HCT116 (cell line): ENCODE results near the gene MYH11. TPM values are rescaled to one million over a fixed set of nuclear protein-coding genes. Genes with fewer than 3 reads are reported as not detected.

Source experiments
- ATAC-seq: fragments of 200-7000 bp; cut with Tn5 transposase; 2 replicates; pipeline ENCODE4 v1.9.1; 2020; ENCODE audit warnings: mild to moderate bottlenecking, moderate library complexity
- BruUV-seq: library from RNA; stranded (reverse); fragments of 400-500 nt; replicated peaks from 2 replicates; lab custom pipeline; 2021; lab: Mats Ljungman, UMichigan
- CTCF ChIA-PET: fragments of 300-600 bp; sonication (Branson Sonifier 250); formaldehyde crosslinking; loops from one replicate; lab custom pipeline; 2021; ENCODE audit warnings: antibody characterized with exemption; lab: Charles Lee
- POLR2A ChIA-PET: fragments of 300-600, 350-600 bp; sonication (Branson Sonifier 250); formaldehyde crosslinking; loops from one replicate; lab custom pipeline; 2021; ENCODE audit warnings: antibody characterized with exemption; lab: Charles Lee
- RAD21 ChIA-PET, 2 experiments: fragments of 300-600 bp; sonication (Branson Sonifier 250); formaldehyde crosslinking; loops; one replicate each; lab custom pipeline; 2023; ENCODE audit warnings: low total read pairs in 2 of 2; ENCODE audit not compliant: uncharacterized antibody in 2 of 2, unreplicated experiment in 2 of 2, low non-redundant PET in 1 of 2; lab: Charles Lee
- DNase-seq: peaks from one replicate; pipeline ENCODE4 v3.0.0-alpha.2; 2010; ENCODE audit warnings: low read depth, low spot score
- H2AFZ ChIP-seq: fragments of 200-600 bp; shearing (Covaris generic), sonication (generic); 2 replicates; pipeline ENCODE4 v1.6.1; 2017; ENCODE audit warnings: low read depth, mixed run types, mixed read lengths, antibody characterized with exemption, low read length; ENCODE audit not compliant: poor library complexity, severe bottlenecking
- H3K27ac ChIP-seq: 2 replicates; pipeline ENCODE4 v1.5.1; 2012; ENCODE audit warnings: low read depth, low read length
- H3K27me3 ChIP-seq: fragments of 200-600 bp; sonication (generic); 2 replicates; pipeline ENCODE4 v1.6.1; 2016; ENCODE audit warnings: mixed run types, low read length, mixed read lengths; ENCODE audit not compliant: insufficient read depth
- H3K36me3 ChIP-seq, 2 experiments: fragments of 200-500 bp in 1 of 2; fragments of 200-600 bp in 1 of 2; sonication (Bioruptor generic) in 1 of 2; sonication (generic) in 1 of 2; 2 replicates each; pipeline versions ENCODE4 v1.5.1 to v1.6.1; 2014 to 2016; ENCODE audit warnings: low read length in 2 of 2, inconsistent platforms in 1 of 2, mixed read lengths in 1 of 2, mixed run types in 1 of 2; ENCODE audit not compliant: insufficient read depth in 2 of 2, control insufficient read depth in 1 of 2
- H3K4me1 ChIP-seq, 2 experiments: fragments of 200-600 bp in 1 of 2; sonication (generic) in 1 of 2; 2 replicates each; pipeline versions ENCODE4 v1.5.1 to v1.6.1; 2012 to 2017; ENCODE audit warnings: low read length in 2 of 2, inconsistent platforms in 1 of 2, mild to moderate bottlenecking in 1 of 2, mixed read lengths in 1 of 2, mixed run types in 1 of 2, moderate library complexity in 1 of 2; ENCODE audit not compliant: insufficient read depth in 2 of 2, control insufficient read depth in 1 of 2
- H3K4me2 ChIP-seq: fragments of 200-600 bp; sonication (generic); 2 replicates; pipeline ENCODE4 v1.6.1; 2017; ENCODE audit warnings: mixed run types, low read length, mixed read lengths
- H3K4me3 ChIP-seq, 2 experiments: fragments of 200-600 bp in 1 of 2; sonication (generic) in 1 of 2; replicated peaks in 1 of 2; 2 replicates each; pipeline ENCODE4 v1.5.1; 2011 to 2016; ENCODE audit warnings: low read length in 2 of 2, control low read depth in 1 of 2, low read depth in 1 of 2, mild to moderate bottlenecking in 1 of 2, mixed read lengths in 1 of 2, mixed run types in 1 of 2
- H3K79me2 ChIP-seq: fragments of 200-600 bp; sonication (generic); 2 replicates; pipeline ENCODE4 v1.6.1; 2017; ENCODE audit warnings: mild to moderate bottlenecking, mixed run types, low read length, moderate library complexity, mixed read lengths; ENCODE audit not compliant: insufficient read depth
- H3K9ac ChIP-seq: fragments of 200-600 bp; sonication (generic); 2 replicates; pipeline ENCODE4 v1.6.1; 2016; ENCODE audit warnings: low read length, mixed read lengths
- H3K9me2 ChIP-seq: fragments of 200-600 bp; sonication (generic), shearing (Covaris generic); 2 replicates; pipeline ENCODE4 v1.6.1; 2017; ENCODE audit warnings: mixed run types, mild to moderate bottlenecking, moderate library complexity; ENCODE audit not compliant: insufficient read depth
- H3K9me3 ChIP-seq, 2 experiments: fragments of 200-500 bp in 1 of 2; fragments of 200-600 bp in 1 of 2; sonication (Bioruptor generic) in 1 of 2; sonication (generic) in 1 of 2; 2 replicates each; pipeline ENCODE4 v1.6.1; 2014 to 2017; ENCODE audit warnings: low read length in 2 of 2, mixed read lengths in 2 of 2, inconsistent platforms in 1 of 2, low read depth in 1 of 2, mild to moderate bottlenecking in 1 of 2, mixed run types in 1 of 2, moderate library complexity in 1 of 2; ENCODE audit not compliant: control insufficient read depth in 1 of 2, insufficient read depth in 1 of 2
- H4K20me1 ChIP-seq: fragments of 200-600 bp; sonication (generic), shearing (Covaris generic); 2 replicates; pipeline ENCODE4 v1.6.1; 2017; ENCODE audit warnings: mixed run types, mild to moderate bottlenecking, moderate library complexity; ENCODE audit not compliant: insufficient read depth
- ATF3 ChIP-seq: IDR thresholded peaks from 2 replicates; pipeline ENCODE4 v1.6.1; 2012
- CEBPB ChIP-seq: IDR thresholded peaks from 2 replicates; pipeline ENCODE4 v1.6.1; 2012; ENCODE audit warnings: low read depth
- CTCF ChIP-seq, 3 experiments: fragments of 200-600 bp in 1 of 3; sonication (generic) in 1 of 3; IDR thresholded peaks in 2 of 3; conservative IDR thresholded peaks in 1 of 3; 2 replicates each; pipeline ENCODE4 v1.5.1; 2012 to 2017; ENCODE audit warnings: low read depth in 2 of 3, low read length in 2 of 3, antibody characterized with exemption in 1 of 3, borderline replicate concordance in 1 of 3, control low read depth in 1 of 3, mild to moderate bottlenecking in 1 of 3, mixed read lengths in 1 of 3, mixed run types in 1 of 3, moderate library complexity in 1 of 3; ENCODE audit not compliant: insufficient read depth in 1 of 3
- EZH2phosphoT487 ChIP-seq: fragments of 200-600 bp; IDR thresholded peaks from 2 replicates; pipeline ENCODE4 v1.6.1; 2018; ENCODE audit warnings: antibody characterized with exemption, borderline replicate concordance
- POLR2AphosphoS5 ChIP-seq: IDR thresholded peaks from 2 replicates; pipeline ENCODE4 v1.6.1; 2011; ENCODE audit warnings: mild to moderate bottlenecking, low read depth, low read length, moderate library complexity
- SRF ChIP-seq: IDR thresholded peaks from 2 replicates; pipeline ENCODE4 v1.6.1; 2012; ENCODE audit warnings: low read depth
- YY1 ChIP-seq: IDR thresholded peaks from 2 replicates; pipeline ENCODE4 v1.6.1; 2011; ENCODE audit warnings: low read length, low read depth, moderate library complexity, mild to moderate bottlenecking; ENCODE audit not compliant: insufficient replicate concordance; ENCODE audit errors: extremely low read depth
- intact Hi-C: fragments of 100-400 bp; cut with micrococcal nuclease; formaldehyde crosslinking; loops from 2 replicates; pipeline ENCODE4 v1.10.0; 2022
- total RNA-seq: library from RNA; stranded (reverse); gene quantifications from one replicate; pipeline ENCODE4 v1.2.1, GENCODE V29; 2021; ENCODE audit not compliant: unreplicated experiment
- TF ChIP-seq, protein P1 (sequence below): IDR thresholded peaks from 2 replicates; pipeline ENCODE4 v1.6.1; 2012

Gene MYH11
- total RNA-seq, 1 experiment from 2014 or later: 0.61 TPM

GRCh38 chr16:15748654-15749053, 108.2 kb downstream of the MYH11 start:
- ChIA-PET RAD21 (no interaction called here), POLR2A (no interaction called here), CTCF (no interaction called here)
- Histone ChIP-seq H3K27me3 (no peaks in the 10 kb centered on the region), H2AFZ (no peak overlapping the region), H3K4me3 (no peak overlapping the region), H3K36me3 (no peaks in the 10 kb centered on the region), H3K4me1 (peaks cover 0 to 6% of the 10 kb centered on the region in 2 experiments; a peak in 3 of 4 replicates), H3K9me3 (no peaks in the 10 kb centered on the region), H3K9me2 (no peaks in the 10 kb centered on the region), H3K4me2 (no peak overlapping the region), H3K9ac (no peak overlapping the region), H4K20me1 (no peaks in the 10 kb centered on the region), H3K27ac (no peak overlapping the region), H3K79me2 (no peaks in the 10 kb centered on the region)
- BruUV-seq: no TSS peak
- ATAC-seq (no peak), DNase-seq (no peak)
- no peak for TF ChIP-seq CTCF (IDR thresholded peaks at IDR 0.05 in 2 of 3, conservative IDR thresholded peaks at IDR 0.05 in 1 of 3; ENCODE audit: borderline replicate concordance in 1 of 3, insufficient read depth in 1 of 3, low read depth in 2 of 3, low read length in 2 of 3)
- no peak for TF ChIP-seq YY1
- TF ChIP-seq SRF: no peak
- no peak for TF ChIP-seq POLR2AphosphoS5
- TF ChIP-seq ATF3: no peak
- TF ChIP-seq CEBPB: no peak
- TF ChIP-seq, protein P1, sequence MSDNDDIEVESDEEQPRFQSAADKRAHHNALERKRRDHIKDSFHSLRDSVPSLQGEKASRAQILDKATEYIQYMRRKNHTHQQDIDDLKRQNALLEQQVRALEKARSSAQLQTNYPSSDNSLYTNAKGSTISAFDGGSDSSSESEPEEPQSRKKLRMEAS: no peak
- no peak for TF ChIP-seq EZH2phosphoT487
- intact Hi-C loops: no loop called here
